HUES48 (cell line): ENCODE results near the gene ADGRG1.
A peak's percentile ranks its signal among the peaks of the same experiment; 100 is the strongest.

Source experiments
- H3K27ac ChIP-seq: one replicate; pipeline ENCODE4 v1.7.0; 2013; ENCODE audit warnings: low read depth, low read length, inconsistent platforms
- H3K27me3 ChIP-seq: 2 replicates; pipeline ENCODE4 v1.6.1; 2013; ENCODE audit warnings: mild to moderate bottlenecking, low read length; ENCODE audit not compliant: control insufficient read depth, insufficient read depth
- H3K36me3 ChIP-seq: 2 replicates; pipeline ENCODE4 v1.6.1; 2013; ENCODE audit warnings: low read length; ENCODE audit not compliant: control insufficient read depth, insufficient read depth
- H3K4me1 ChIP-seq: 2 replicates; pipeline ENCODE4 v1.6.1; 2013; ENCODE audit warnings: mild to moderate bottlenecking, low read length; ENCODE audit not compliant: control insufficient read depth, insufficient read depth
- H3K4me3 ChIP-seq: 2 replicates; pipeline ENCODE4 v1.5.1; 2013; ENCODE audit warnings: mild to moderate bottlenecking, low read depth, low read length
- H3K9ac ChIP-seq: 2 replicates; pipeline ENCODE4 v1.6.1; 2013; ENCODE audit warnings: mild to moderate bottlenecking, low read depth, low read length, moderate library complexity
- H3K9me3 ChIP-seq: 2 replicates; pipeline ENCODE4 v1.6.1; 2013; ENCODE audit warnings: low read length; ENCODE audit not compliant: control insufficient read depth, insufficient read depth

The ADGRG1 gene

DNA sequence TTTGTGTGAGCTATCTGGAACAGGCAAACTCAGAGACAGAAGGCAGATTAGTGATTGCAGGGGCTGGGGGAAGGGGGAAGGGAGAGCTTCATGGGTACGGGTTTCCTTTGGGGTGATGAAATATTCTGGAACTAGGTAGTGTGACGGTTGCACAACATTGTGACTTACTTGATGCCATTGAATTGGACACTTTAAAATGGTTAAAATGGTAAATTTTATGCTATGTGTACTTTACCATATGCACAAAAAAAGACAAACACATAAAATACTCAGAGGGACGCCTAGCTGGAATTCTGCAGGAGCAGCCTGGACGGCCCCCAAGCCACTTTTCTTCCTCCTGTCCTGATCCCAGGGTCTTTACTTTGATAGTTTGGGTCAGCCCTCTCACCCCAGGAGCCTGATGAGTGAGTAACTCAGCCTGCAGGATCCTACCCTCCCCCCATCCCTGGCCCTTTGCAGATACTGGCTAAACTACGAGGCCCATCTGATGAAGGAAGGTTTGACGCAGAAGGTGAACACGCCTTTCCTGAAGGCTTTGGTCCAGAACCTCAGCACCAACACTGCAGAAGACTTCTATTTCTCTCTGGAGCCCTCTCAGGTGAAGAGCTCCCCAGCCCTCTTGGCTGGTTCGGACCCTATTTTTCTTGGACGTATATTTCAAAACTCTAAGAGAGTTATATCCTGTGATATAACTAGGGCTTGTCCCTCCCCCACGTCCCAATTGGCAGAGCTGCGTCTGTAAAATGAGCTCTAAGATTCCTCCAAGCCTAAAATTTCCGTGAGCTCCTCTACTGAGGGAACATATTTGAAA is 47.5 kb downstream of the ADGRG1 start:
- no peaks in the 10 kb centered on the region for H3K27me3 ChIP-seq

DNA sequence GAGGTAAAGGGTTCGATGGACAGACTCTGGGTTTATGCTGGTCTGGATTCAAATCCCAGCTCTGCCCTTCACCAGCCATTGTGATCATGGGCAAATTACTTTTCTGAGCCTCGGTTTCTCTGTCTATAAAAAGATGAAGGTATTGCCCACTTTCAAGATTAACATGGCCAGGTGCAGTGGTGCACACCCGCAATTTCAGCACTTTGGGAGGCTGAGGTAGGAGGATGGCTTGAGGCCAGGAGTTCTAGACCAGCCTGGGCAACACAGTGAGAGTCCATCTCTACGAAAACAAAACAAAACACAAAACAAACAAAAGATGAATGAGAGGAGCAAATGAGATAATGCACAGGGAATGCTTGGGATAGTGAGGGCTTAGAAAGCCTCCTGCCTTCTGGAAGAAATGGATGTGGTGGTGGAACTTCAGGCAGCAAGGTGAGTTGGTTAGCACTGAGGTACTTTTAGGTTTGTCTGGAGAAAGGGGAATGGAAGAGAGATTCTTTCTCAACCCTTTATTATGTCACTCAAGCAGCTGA is 48.2 kb downstream of the ADGRG1 start:
- Histone ChIP-seq H3K4me3 (no peak overlapping the region), H3K27me3 (no peaks in the 10 kb centered on the region), H3K27ac (no peak overlapping the region), H3K9me3 (no peaks in the 10 kb centered on the region), H3K4me1 (peaks cover 10% of the 10 kb centered on the region; the same call in 1 of the 2 replicates), H3K36me3 (no peaks in the 10 kb centered on the region), H3K9ac (no peak overlapping the region)

More for the DNA sequence above, 47.5 kb downstream of the ADGRG1 start:
- H3K4me3 ChIP-seq: no peak overlapping the region
- peaks cover 10% of the 10 kb centered on the region; the same call in 1 of the 2 replicates for H3K4me1 ChIP-seq
- H3K36me3 ChIP-seq: no peaks in the 10 kb centered on the region
- H3K9me3 ChIP-seq: no peaks in the 10 kb centered on the region
- H3K9ac ChIP-seq: no peak overlapping the region
- peak overlapping the region; percentile 38 for H3K27ac ChIP-seq

DNA sequence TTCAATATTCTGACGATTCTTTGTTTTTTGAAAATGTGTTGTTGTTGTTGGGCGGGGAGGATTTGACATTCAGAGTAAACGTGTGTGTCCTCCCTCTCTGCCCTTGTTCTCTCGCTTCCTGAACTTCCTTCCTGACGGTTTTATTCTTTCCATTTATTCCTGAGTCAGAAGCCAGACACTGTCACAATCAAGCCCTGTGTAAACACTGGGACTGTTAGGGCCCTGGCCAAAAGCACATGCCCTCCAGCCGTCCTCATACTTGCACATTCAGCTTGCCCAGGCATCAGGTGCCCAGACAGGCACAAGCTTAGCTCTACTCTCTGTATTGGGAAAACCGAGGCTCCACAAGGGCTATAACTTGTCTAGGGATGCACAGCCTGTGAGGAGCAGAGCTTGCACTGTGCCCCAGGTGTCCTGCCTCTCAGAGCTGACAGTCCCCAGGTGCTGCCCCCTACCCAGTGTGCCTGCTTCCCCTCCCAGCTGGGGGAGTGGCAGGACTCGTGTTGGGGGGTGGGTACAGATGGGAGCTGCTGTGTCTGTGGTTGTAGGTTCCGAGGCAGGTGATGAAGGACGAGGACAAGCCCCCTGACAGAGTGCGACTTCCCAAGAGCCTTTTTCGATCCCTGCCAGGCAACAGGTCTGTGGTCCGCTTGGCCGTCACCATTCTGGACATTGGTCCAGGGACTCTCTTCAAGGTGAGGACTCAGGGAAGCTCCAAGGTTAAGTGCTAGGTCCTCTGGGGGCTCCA is 49.4 kb downstream of the ADGRG1 start:
- Histone ChIP-seq H3K27ac (no peak overlapping the region), H3K9ac (no peak overlapping the region), H3K36me3 (no peaks in the 10 kb centered on the region), H3K4me1 (peaks cover 10% of the 10 kb centered on the region; the same call in 1 of the 2 replicates), H3K9me3 (no peaks in the 10 kb centered on the region), H3K4me3 (no peak overlapping the region), H3K27me3 (no peaks in the 10 kb centered on the region)

DNA sequence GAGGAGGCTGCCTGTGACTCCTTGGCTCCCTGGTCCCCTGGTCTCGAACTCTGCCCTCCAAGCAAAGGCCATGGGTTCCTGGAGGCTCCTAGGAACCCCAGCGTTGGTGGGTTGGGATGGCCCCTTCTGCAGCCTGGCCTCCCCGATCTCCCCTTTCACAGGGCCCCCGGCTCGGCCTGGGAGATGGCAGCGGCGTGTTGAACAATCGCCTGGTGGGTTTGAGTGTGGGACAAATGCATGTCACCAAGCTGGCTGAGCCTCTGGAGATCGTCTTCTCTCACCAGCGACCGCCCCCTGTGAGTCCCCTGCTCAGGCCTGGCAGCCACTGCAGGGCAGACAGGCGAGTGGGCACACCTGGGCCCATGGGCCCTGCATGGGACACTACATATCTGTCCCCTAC is 50.6 kb downstream of the ADGRG1 start:
- H3K4me3 ChIP-seq: no peak overlapping the region
- H3K9ac ChIP-seq: no peak overlapping the region
- H3K36me3 ChIP-seq: no peaks in the 10 kb centered on the region
- H3K9me3 ChIP-seq: no peaks in the 10 kb centered on the region
- no peaks in the 10 kb centered on the region for H3K27me3 ChIP-seq
- H3K4me1 ChIP-seq: peaks cover 10% of the 10 kb centered on the region; the same call in 1 of the 2 replicates
- H3K27ac ChIP-seq: no peak overlapping the region

DNA sequence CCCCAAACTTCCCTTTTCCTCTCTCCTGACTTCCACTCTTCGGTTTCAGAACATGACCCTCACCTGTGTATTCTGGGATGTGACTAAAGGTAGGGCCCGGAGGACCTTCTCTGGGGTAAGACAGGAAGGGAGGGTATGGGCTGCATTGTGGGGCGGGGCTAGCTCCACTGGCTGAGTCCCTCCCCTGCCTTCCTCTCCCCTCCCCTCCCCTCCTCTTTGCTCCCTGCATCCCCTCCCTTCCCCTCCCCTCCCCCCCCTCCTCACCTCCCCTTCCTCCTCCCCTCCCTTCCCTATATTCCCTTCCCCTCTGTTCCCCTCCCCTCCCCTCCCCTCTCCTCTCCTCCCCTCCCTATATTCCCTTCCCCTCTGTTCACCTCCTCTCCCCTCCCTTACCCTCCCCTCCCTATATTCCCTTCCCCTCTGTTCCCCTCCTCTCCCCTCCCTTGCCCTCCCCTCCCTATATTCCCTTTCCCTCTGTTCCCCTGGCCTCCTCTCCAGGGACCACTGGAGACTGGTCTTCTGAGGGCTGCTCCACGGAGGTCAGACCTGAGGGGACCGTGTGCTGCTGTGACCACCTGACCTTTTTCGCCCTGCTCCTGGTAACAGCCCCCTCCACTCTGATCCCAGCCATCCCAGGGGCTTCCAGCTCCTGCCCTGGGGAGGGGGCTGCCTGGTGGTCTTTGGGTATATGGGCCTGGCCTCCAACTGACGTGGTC is 51.5 kb downstream of the ADGRG1 start:
- Histone ChIP-seq H3K36me3 (no peaks in the 10 kb centered on the region), H3K4me3 (no peak overlapping the region), H3K9me3 (no peaks in the 10 kb centered on the region), H3K27me3 (no peaks in the 10 kb centered on the region), H3K4me1 (peaks cover 10% of the 10 kb centered on the region; the same call in 1 of the 2 replicates), H3K9ac (no peak overlapping the region), H3K27ac (no peak overlapping the region)

DNA sequence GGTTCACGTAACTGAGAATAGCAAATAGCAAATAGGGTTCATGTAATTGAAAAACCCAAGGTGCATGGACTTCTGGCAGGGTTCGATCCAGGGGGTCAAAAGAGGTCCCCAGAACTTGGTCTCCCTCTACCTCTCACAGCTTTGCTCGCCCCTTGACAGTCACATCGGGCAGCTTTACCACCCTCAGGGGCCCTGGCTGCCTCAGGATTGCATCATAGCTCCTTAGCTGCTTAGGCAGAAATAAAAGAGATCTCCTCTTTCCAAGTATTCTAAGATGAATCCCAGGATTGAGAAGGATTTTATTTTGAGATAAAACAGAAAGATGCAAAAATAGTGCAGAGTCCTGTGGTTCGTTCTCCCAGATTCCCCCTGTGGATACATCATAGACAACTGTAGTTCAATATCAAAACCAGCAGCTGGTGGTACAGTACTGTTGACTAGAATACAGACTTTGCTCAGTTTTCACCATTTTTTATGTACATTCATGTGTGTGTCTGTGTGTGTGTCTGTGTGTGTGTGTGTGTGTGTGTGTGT is 52.5 kb downstream of the ADGRG1 start:
- no peak overlapping the region for H3K9ac ChIP-seq
- no peaks in the 10 kb centered on the region; the same call in 1 of the 2 replicates for H3K27me3 ChIP-seq
- no peak overlapping the region for H3K27ac ChIP-seq
- H3K36me3 ChIP-seq: no peaks in the 10 kb centered on the region
- peaks cover 7% of the 10 kb centered on the region; the same call in 1 of the 2 replicates for H3K4me1 ChIP-seq
- no peak overlapping the region for H3K4me3 ChIP-seq
- H3K9me3 ChIP-seq: no peaks in the 10 kb centered on the region

DNA sequence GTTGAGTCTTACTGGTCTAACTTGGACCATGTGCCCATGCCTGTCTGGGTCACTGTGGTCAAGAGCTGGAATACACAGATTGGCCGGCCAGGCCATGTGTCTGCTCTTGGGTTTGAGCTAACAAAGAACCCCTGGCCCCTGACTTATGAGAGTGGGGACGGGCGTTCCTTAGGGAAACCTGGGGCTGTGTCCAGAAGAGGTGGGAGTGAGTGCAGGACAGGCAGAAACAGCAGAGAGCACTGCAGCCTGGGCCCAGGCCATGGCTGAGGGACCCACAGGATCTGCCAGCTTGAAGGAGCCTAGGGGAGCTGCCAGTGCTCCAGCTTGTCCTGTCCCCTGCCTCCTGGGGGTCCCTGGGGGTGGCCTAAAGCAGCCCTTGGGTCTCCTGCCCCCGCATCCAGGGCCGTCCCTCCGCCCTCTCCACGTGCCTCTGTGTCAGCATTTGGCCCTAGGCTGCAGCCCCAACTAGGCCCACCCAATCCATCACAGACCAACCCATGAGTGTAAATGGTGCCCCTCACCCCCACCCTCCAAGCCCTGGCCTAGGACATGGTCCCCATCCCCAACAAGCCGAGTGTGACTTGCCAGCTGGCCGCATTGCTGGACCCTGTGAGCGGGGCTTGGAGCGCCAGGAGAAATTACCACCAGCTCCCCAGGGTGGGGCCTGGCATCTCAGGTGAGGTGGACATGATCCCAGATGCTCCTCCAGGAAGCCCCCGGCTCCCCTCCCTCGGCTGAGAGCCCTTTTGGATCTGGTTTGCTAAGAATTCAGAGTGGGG is 53.7 kb downstream of the ADGRG1 start:
- Histone ChIP-seq H3K36me3 (no peaks in the 10 kb centered on the region), H3K4me1 (no peaks in the 10 kb centered on the region), H3K4me3 (no peak overlapping the region), H3K9ac (no peak overlapping the region), H3K27me3 (no peaks in the 10 kb centered on the region; the same call in 1 of the 2 replicates), H3K27ac (no peak overlapping the region), H3K9me3 (no peaks in the 10 kb centered on the region)

DNA sequence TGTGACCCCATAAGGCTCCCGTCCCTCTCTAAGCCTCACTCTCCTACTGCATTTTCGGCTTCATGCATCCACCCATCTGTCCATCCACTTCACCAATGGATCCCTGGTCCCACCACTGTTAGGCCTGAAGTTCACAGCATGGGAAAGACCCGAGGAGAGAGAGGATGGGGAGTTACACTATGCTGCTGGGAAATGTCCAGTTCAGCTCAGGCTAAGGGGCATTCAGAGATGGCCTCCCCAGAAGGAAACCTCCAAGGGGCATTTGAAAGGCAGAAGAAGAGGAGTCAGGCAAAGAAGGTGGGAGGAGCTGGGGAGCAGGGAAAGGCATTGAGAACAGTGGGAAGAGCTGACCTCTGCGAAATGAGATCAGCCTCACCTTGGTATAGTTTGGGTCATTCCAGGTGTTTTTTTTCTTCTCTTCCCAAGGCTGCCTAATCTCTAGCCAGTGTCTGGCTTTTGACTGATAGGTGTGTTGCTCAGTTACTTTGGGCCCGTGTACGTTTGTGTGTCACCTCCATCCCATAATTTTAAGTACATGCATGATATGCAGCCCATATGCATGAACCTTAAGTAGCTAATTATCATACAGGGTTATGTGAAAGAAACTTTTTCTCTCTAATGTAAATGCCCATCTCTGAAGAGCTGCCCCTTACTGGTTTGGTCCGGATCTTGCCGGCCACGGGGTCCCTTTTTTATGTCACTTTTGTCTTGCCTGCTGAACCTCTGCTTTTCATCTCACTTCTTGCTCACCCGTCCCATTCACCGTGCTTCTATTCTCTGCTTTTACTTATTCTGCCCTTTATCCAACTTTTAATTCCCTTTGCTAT is 54.6 kb downstream of the ADGRG1 start:
- Histone ChIP-seq H3K27ac (no peak overlapping the region), H3K9ac (no peak overlapping the region), H3K27me3 (no peaks in the 10 kb centered on the region; the same call in 1 of the 2 replicates), H3K9me3 (no peaks in the 10 kb centered on the region), H3K4me1 (no peaks in the 10 kb centered on the region), H3K4me3 (no peak overlapping the region), H3K36me3 (no peaks in the 10 kb centered on the region)

DNA sequence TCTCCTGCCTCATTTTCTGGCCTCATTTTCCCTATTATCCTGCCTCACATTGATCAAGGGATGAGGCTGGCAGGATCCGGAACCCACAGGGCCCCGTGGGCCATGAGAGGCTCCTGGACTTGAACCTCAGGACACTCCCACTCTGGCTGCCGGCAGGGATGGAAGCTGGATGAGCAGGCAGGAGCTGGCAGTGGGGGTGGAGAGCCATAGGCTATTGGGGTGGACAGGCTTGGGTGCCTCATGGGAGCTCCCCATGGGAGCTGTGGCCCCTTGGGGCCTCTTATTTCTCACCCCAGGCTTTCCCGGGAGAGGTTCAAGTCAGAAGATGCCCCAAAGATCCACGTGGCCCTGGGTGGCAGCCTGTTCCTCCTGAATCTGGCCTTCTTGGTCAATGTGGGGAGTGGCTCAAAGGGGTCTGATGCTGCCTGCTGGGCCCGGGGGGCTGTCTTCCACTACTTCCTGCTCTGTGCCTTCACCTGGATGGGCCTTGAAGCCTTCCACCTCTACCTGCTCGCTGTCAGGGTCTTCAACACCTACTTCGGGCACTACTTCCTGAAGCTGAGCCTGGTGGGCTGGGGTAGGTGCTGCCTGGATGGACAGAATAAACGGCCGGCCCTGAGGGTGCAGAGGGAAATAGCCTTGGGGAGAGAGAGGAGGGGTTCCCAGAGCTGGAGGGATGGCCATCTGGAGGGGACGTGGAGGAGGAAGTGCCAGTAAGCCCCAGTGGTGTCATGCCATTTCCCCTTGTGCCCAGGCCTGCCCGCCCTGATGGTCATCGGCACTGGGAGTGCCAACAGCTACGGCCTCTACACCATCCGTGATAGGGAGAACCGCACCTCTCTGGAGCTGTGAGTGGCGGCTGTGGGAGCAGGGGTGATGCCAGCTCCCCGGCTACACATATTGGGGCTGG is 55.5 kb downstream of the ADGRG1 start:
- no peak overlapping the region for H3K4me3 ChIP-seq
- H3K27ac ChIP-seq: no peak overlapping the region
- no peaks in the 10 kb centered on the region for H3K9me3 ChIP-seq
- H3K27me3 ChIP-seq: no peaks in the 10 kb centered on the region; the same call in 1 of the 2 replicates
- no peak overlapping the region for H3K9ac ChIP-seq
- no peaks in the 10 kb centered on the region for H3K36me3 ChIP-seq
- H3K4me1 ChIP-seq: no peaks in the 10 kb centered on the region
